Lower lobe of right lung (tissue), 2 donors: ENCODE measurements around the gene LHFPL3. TPM values are rescaled to one million over a fixed set of nuclear protein-coding genes. Genes with fewer than 3 reads are reported as not detected.

Experiments
- ATAC-seq, 2 donors: fragments of 200-7000 bp; cut with Tn5 transposase; one replicate each; pipeline ENCODE4 v1.9.1; 2020 to 2022; ENCODE audit warnings: mild to moderate bottlenecking in 2 of 2, moderate library complexity in 2 of 2
- DNase-seq: peaks from one replicate; pipeline ENCODE4 v3.0.0-alpha.2; 2020
- H3K27ac ChIP-seq: fragments of 200-600 bp; one replicate; pipeline ENCODE4 v1.8.0; 2022
- H3K27me3 ChIP-seq: fragments of 200-600 bp; one replicate; pipeline ENCODE4 v1.8.0; 2022; ENCODE audit warnings: low read depth
- H3K36me3 ChIP-seq: fragments of 200-600 bp; one replicate; pipeline ENCODE4 v1.8.0; 2022; ENCODE audit warnings: mild to moderate bottlenecking
- H3K4me1 ChIP-seq: fragments of 200-600 bp; one replicate; pipeline ENCODE4 v1.8.0; 2022
- H3K4me3 ChIP-seq: fragments of 200-600 bp; one replicate; pipeline ENCODE4 v1.8.0; 2022; ENCODE audit warnings: mild to moderate bottlenecking
- H3K9me3 ChIP-seq: fragments of 200-600 bp; one replicate; pipeline ENCODE4 v1.8.0; 2022
- CTCF ChIP-seq: fragments of 200-600 bp; IDR thresholded peaks from one replicate; pipeline ENCODE4 v1.8.0; 2022; ENCODE audit warnings: antibody characterized with exemption, mild to moderate bottlenecking
- intact Hi-C: fragments of 100-400 bp; cut with DNase I; formaldehyde crosslinking; loops from one replicate; pipeline ENCODE4 v1.11.0; 2022
- total RNA-seq: library from RNA; stranded (reverse); fragmentation: NEBNext Ultra II Directional; extraction: Animal tissue kit (Norgen Biotek cat#: 25700); gene quantifications from one replicate; pipeline ENCODE4 v1.2.1, GENCODE V29; 2021
- donor health status: DM: no; HTN: yes; CAD: no; lungs with severe emphysema.

Gene LHFPL3
- total RNA-seq, 1 donor from 2014 or later = not detected

- no peak overlapping the region for H3K4me3 ChIP-seq
- H3K27me3 ChIP-seq = no peaks in the 10 kb centered on the region
- H3K36me3 ChIP-seq = no peaks in the 10 kb centered on the region
- no peak for TF ChIP-seq CTCF
- intact Hi-C loops = no loop called here
- H3K4me1 ChIP-seq = no peaks in the 10 kb centered on the region
- H3K9me3 ChIP-seq = no peaks in the 10 kb centered on the region
- ATAC-seq = no peak
- no peak for DNase-seq
- no peak overlapping the region for H3K27ac ChIP-seq
Measured at GRCh38 chr7:104794154-104794553, 465.8 kb downstream of the LHFPL3 start.

GRCh38 chr7:104794589-104794988 lies 466.2 kb downstream of the LHFPL3 start:
- TF ChIP-seq CTCF = no peak
- no peak for ATAC-seq

GRCh38 chr7:104795086-104795485 lies 466.7 kb downstream of the LHFPL3 start:
- no peaks in the 10 kb centered on the region for H3K36me3 ChIP-seq
- no peaks in the 10 kb centered on the region for H3K4me1 ChIP-seq
- DNase-seq (no peak), ATAC-seq (no peak)
- TF ChIP-seq CTCF = no peak
- intact Hi-C loops = no loop called here
- no peak overlapping the region for H3K27ac ChIP-seq
- H3K27me3 ChIP-seq = no peaks in the 10 kb centered on the region
- H3K4me3 ChIP-seq = no peak overlapping the region
- no peaks in the 10 kb centered on the region for H3K9me3 ChIP-seq

More at GRCh38 chr7:104794589-104794988, 466.2 kb downstream of the LHFPL3 start:
- H3K9me3 ChIP-seq = no peaks in the 10 kb centered on the region
- H3K4me1 ChIP-seq = no peaks in the 10 kb centered on the region
- no peaks in the 10 kb centered on the region for H3K36me3 ChIP-seq
- no peak overlapping the region for H3K27ac ChIP-seq
- intact Hi-C loops = no loop called here
- H3K4me3 ChIP-seq = no peak overlapping the region
- DNase-seq = no peak
- H3K27me3 ChIP-seq = no peaks in the 10 kb centered on the region

GRCh38 chr7:104795616-104796398 lies 467.4 kb downstream of the LHFPL3 start:
- TF ChIP-seq CTCF = no peak
- no peaks in the 10 kb centered on the region for H3K27me3 ChIP-seq
- H3K27ac ChIP-seq = no peak overlapping the region
- DNase-seq (no peak), ATAC-seq (no peak)
- intact Hi-C loops = no loop called here
- H3K9me3 ChIP-seq = no peaks in the 10 kb centered on the region
- H3K4me3 ChIP-seq = no peak overlapping the region
- no peaks in the 10 kb centered on the region for H3K36me3 ChIP-seq
- H3K4me1 ChIP-seq = no peaks in the 10 kb centered on the region

- Histone ChIP-seq H3K9me3 (no peaks in the 10 kb centered on the region), H3K36me3 (no peaks in the 10 kb centered on the region), H3K4me3 (no peak overlapping the region), H3K27me3 (peaks cover 5% of the 10 kb centered on the region), H3K4me1 (no peaks in the 10 kb centered on the region), H3K27ac (no peak overlapping the region)
- ATAC-seq (no peak), DNase-seq (no peak)
- no peak for TF ChIP-seq CTCF
- intact Hi-C loops = no loop called here
Measured at GRCh38 chr7:104800307-104800706, 471.9 kb downstream of the LHFPL3 start.
